Kidney (tissue), 22 donors: ENCODE results near the gene TMSB15C. TPM values are rescaled to one million over a fixed set of nuclear protein-coding genes. Genes with fewer than 3 reads are reported as not detected.
"Not testable (repeated sequence)": the region's sequence is repeated elsewhere in the genome, so short reads cannot be mapped to it uniquely, and the experiment has no call there.

ENCODE experiments used
- DNase-seq, 5 donors: peaks; one replicate each; pipeline ENCODE4 v3.0.0-alpha.2; 2013 to 2020
- FAIRE-seq: peaks from 2 replicates; lab custom pipeline; 2012; peaks lifted over from hg19 to GRCh38; lab: Jason Lieb, UNC
- H3K27ac ChIP-seq, 2 donors: one replicate each; pipeline ENCODE4 v1.7.0; 2013; ENCODE audit warnings: low read depth in 2 of 2, low read length in 2 of 2, inconsistent platforms in 1 of 2
- H3K27me3 ChIP-seq: one replicate; pipeline ENCODE4 v1.7.1; 2013; ENCODE audit warnings: low read length, inconsistent platforms; ENCODE audit not compliant: control insufficient read depth, insufficient read depth
- H3K36me3 ChIP-seq, 3 donors: one replicate each; pipeline versions ENCODE4 v1.7.0 to v1.7.1; 2013; ENCODE audit warnings: low read length in 3 of 3, control low read depth in 1 of 3, inconsistent platforms in 1 of 3; ENCODE audit not compliant: insufficient read depth in 3 of 3, control insufficient read depth in 2 of 3
- H3K4me1 ChIP-seq, 3 donors: one replicate each; pipeline versions ENCODE4 v1.7.0 to v1.7.1; 2013; ENCODE audit warnings: low read length in 3 of 3, inconsistent platforms in 1 of 3, low read depth in 1 of 3; ENCODE audit not compliant: control insufficient read depth in 2 of 3, insufficient read depth in 2 of 3
- H3K4me3 ChIP-seq, 3 donors: one replicate each; pipeline versions ENCODE4 v1.7.0 to v1.8.1; 2013; ENCODE audit warnings: low read length in 3 of 3, control low read depth in 1 of 3, inconsistent platforms in 1 of 3
- H3K9ac ChIP-seq, 3 donors: one replicate each; pipeline versions ENCODE4 v1.7.0 to v1.7.1; 2013; ENCODE audit warnings: low read length in 3 of 3, control low read depth in 1 of 3, inconsistent platforms in 1 of 3
- H3K9me3 ChIP-seq, 3 donors: one replicate each; pipeline versions ENCODE4 v1.7.0 to v1.7.1; 2013; ENCODE audit warnings: low read length in 3 of 3, control low read depth in 1 of 3, inconsistent platforms in 1 of 3; ENCODE audit not compliant: control insufficient read depth in 2 of 3, insufficient read depth in 1 of 3
- intact Hi-C: fragments of 100-400 bp; cut with DNase I; formaldehyde crosslinking; loops from one replicate; pipeline ENCODE4 v1.11.1; 2022
- long read RNA-seq, 10 donors: library from polyadenylated mRNA in 1 of 10; unstranded in 1 of 10; transcript quantifications; one replicate each; pipeline ENCODE4 v2.0.0 and lab custom pipeline, GENCODE V29; 2021 to 2026
- polyA plus RNA-seq: library from polyadenylated mRNA; stranded (reverse); fragments of 350-450 nt; fragmentation: Illumina TruSeq; extraction: RNeasy Lipid Tissue Mini Kit (QIAGEN cat#74804); gene quantifications from one replicate; pipeline ENCODE4 v1.2.3, GENCODE V29; 2014; ENCODE audit warnings: low read depth, low replicate concordance; ENCODE audit not compliant: insufficient read depth
- total RNA-seq: library from RNA; stranded (reverse); fragmentation: NEBNext Ultra II Directional; extraction: Animal tissue kit (Norgen Biotek cat#: 25700); gene quantifications from one replicate; pipeline ENCODE4 v1.2.1, GENCODE V29; 2021
- TF ChIP-seq, protein P1 (sequence below): IDR thresholded peaks from 3 replicates; pipeline ENCODE4 v1.5.1; 2012; ENCODE audit warnings: mild to moderate bottlenecking, moderate library complexity, borderline replicate concordance; ENCODE audit not compliant: insufficient read depth; ENCODE audit errors: extremely low read depth
- donor health status: control.
- donor health status: control.
- donor health status: control.
- donor health status: control.
- donor health status: control.
- donor health status: DM: yes; HTN: yes; CAD: no.
- donor health status: Normal renal cell carcinoma (clear cell type).

Gene TMSB15C
- total RNA-seq, result 1.5 TPM
- 0.28 TPM for polyA plus RNA-seq
- long read RNA-seq, donor 1, transcript TMSB15B-207 (3 exons, 947 nt), result major isoform, 6 of 6 reads
- long read RNA-seq, donor 1, partial matches to known transcripts, result 0 of 6 reads
- long read RNA-seq, donor 1, other reads (novel, unspliced or antisense), result 0 of 6 reads
- long read RNA-seq, donor 2, partial matches to known transcripts, result 0 of 4 reads
- long read RNA-seq, donor 2, other reads (novel, unspliced or antisense), result 0 of 4 reads
- long read RNA-seq, donor 3, partial matches to known transcripts, result 0 of 4 reads
- long read RNA-seq, donor 3, other reads (novel, unspliced or antisense), result 0 of 4 reads
- long read RNA-seq, donor 4, partial matches to known transcripts, result 0 of 1 reads
- long read RNA-seq, donor 4, other reads (novel, unspliced or antisense), result 0 of 1 reads
- long read RNA-seq, donor 5, result 0 reads
- long read RNA-seq, donor 6, transcript TMSB15B-207 (3 exons, 947 nt), result major isoform, 21 of 22 reads
- long read RNA-seq, donor 6, partial matches to known transcripts, result 0 of 22 reads
- long read RNA-seq, donor 6, other reads (novel, unspliced or antisense), result 0 of 22 reads
- long read RNA-seq, donor 7, partial matches to known transcripts, result 0 of 1 reads
- long read RNA-seq, donor 7, other reads (novel, unspliced or antisense), result 0 of 1 reads
- long read RNA-seq, donor 8, transcript TMSB15B-207 (3 exons, 947 nt), result major isoform, 9 of 10 reads
- long read RNA-seq, donor 8, partial matches to known transcripts, result 0 of 10 reads
- long read RNA-seq, donor 8, other reads (novel, unspliced or antisense), result 0 of 10 reads
- long read RNA-seq, donor 9, transcript TMSB15B-207 (3 exons, 947 nt), result major isoform, 5 of 6 reads
- long read RNA-seq, donor 9, partial matches to known transcripts, result 0 of 6 reads
- long read RNA-seq, donor 9, other reads (novel, unspliced or antisense), result 0 of 6 reads
- long read RNA-seq, donor 10, transcript TMSB15B-207 (3 exons, 947 nt), result major isoform, 5 of 5 reads
- long read RNA-seq, donor 10, partial matches to known transcripts, result 0 of 5 reads
- long read RNA-seq, donor 10, other reads (novel, unspliced or antisense), result 0 of 5 reads

DNA sequence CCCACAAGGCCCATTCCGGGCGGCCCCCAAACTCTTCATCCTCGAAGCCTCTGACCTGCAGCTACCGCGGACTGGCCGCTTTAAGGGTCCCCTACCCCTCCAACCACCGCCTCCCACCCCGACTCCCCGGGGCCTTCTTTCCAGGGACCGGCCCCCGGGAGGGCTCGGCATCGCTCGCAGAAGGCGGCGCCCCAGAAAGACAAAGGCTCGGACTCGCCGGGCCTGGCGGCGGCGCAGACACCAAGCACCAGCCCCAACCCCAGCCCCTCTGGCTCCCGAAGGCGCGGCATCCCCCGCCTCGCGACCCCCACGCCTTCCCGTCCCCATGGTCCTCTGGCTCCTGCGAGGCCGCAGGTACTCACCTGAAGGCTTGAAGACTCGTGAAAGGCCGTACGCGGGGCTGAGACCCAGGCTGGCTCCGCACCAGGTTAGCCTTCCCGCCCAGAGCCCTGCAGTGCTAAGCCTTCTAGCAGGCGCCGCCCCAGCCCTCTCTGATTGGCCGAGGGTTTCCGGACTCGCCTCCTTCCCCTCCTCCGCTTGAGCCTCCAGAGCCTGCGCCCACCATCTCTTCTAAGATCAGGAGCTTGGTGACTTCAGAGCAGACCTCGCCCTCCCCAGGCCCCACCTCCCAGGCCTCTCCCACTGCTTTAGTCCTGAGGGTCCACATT lies at the start of gene TMSB15C:
Gene TMSB15C, minus strand, starts transcription at position 459 of the 668 bp plus-strand sequence.
- H3K4me3 ChIP-seq, H3K9me3 ChIP-seq, H3K4me1 ChIP-seq, H3K27ac ChIP-seq, intact Hi-C loops, H3K9ac ChIP-seq, H3K27me3 ChIP-seq, FAIRE-seq, DNase-seq, H3K36me3 ChIP-seq: not testable (repeated sequence)

DNA sequence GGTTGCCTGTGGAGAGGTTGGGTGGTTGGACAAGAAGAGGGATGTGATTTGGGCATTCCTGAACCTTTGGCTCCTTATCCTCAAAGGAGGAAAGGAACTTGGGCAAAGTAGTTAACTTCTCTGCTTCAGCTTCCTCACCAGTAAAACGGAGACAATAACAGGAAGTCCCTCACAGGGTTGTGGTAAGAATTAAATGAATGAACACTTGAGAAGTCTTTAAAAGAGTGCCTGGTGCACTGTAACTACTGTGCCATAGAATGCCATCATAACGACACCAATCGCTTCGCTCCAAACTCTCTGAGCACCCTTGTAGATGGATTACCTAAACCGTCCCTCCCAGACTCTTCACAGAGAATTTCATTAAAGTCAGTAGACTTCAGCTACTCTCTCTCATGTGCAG lies 46.8 kb upstream of the TMSB15C start:
- Histone ChIP-seq H3K4me1 (no peaks in the 10 kb centered on the region), H3K9me3 (peaks cover 0 to 1% (median 0%) of the 10 kb centered on the region in 3 donors), H3K36me3 (no peaks in the 10 kb centered on the region), H3K27me3 (peaks cover 2% of the 10 kb centered on the region), H3K9ac (no peak overlapping the region), H3K27ac (no peak overlapping the region), H3K4me3 (no peak overlapping the region)
- FAIRE-seq, result no peak
- TF ChIP-seq, protein P1, sequence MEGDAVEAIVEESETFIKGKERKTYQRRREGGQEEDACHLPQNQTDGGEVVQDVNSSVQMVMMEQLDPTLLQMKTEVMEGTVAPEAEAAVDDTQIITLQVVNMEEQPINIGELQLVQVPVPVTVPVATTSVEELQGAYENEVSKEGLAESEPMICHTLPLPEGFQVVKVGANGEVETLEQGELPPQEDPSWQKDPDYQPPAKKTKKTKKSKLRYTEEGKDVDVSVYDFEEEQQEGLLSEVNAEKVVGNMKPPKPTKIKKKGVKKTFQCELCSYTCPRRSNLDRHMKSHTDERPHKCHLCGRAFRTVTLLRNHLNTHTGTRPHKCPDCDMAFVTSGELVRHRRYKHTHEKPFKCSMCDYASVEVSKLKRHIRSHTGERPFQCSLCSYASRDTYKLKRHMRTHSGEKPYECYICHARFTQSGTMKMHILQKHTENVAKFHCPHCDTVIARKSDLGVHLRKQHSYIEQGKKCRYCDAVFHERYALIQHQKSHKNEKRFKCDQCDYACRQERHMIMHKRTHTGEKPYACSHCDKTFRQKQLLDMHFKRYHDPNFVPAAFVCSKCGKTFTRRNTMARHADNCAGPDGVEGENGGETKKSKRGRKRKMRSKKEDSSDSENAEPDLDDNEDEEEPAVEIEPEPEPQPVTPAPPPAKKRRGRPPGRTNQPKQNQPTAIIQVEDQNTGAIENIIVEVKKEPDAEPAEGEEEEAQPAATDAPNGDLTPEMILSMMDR, result no peak
- no peak for DNase-seq
- intact Hi-C loops, result no loop called here

DNA sequence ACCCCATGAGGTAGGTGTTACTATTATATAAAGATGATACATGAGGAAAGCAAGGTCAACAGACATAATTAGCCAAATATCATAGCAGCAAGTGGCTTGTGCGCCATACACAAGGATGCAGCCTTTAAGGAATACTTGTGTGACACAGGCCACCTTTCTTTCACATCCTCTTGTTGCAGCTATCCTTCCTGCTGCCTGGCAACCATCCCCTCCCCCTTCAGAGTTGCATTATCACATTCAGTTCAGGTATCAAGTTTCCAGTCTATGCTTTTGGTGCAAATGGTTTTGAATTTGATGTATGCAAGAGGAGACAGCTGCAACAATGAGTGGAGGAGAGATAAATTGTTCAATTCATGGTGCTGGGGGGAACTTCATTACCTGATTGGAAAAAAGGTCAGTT lies 42.7 kb upstream of the TMSB15C start:
- H3K36me3 ChIP-seq, result no peaks in the 10 kb centered on the region

More for the DNA sequence above, 42.7 kb upstream of the TMSB15C start:
- Histone ChIP-seq H3K9me3 (peaks cover 0 to 1% (median 0%) of the 10 kb centered on the region in 3 donors), H3K27me3 (peaks cover 2% of the 10 kb centered on the region), H3K4me3 (no peak overlapping the region), H3K9ac (no peak overlapping the region), H3K4me1 (no peaks in the 10 kb centered on the region), H3K27ac (no peak overlapping the region)
- no peak for FAIRE-seq
- no peak for DNase-seq
- intact Hi-C loops, result no loop called here
- TF ChIP-seq, protein P1, result no peak
